Measurements from ENCODE around the gene UBA52. TPM values are rescaled to one million over a fixed set of nuclear protein-coding genes. Genes with fewer than 3 reads are reported as not detected.

The UBA52 gene
- total and polyA plus RNA-seq, 2 donors (not counting 1 experiment from before 2014, with no cell fraction given), result 1,837 to 5,694 TPM

DNA sequence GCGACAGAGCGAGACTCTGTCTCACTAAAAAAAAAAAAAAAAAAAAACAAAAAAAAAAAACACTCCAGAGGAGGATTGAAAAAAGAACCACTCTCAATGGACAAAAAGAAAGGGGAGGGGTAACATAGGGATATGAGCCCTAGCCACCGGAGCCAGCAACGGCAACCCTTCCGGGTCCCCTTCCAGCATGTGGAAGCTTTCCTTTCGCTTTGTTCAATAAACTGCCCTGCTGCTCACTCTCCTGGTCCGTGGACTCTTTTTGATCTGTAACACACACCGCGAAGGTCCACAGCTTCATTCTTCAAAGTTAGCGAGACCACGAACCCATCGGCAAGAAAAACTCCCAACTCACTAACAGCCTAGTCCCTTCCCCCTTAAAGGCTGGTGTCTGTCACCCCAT lies 15.9 kb downstream of the UBA52 start:
- Mint-ChIP-seq H3K27ac (no peak overlapping the region), H3K9me3 (ENCODE audit: insufficient read depth) (no peaks in the 10 kb centered on the region), H3K27me3 (no peaks in the 10 kb centered on the region), H3K4me1 (peaks cover 28% of the 10 kb centered on the region), H3K4me3 (peak overlapping the region; percentile 55)
- Histone ChIP-seq H2AFZ (ENCODE audit: insufficient read depth, low read depth, low read length, poor library complexity, severe bottlenecking) (peak overlapping the region; percentile 89), H3K9me3 (ENCODE audit: control extremely low read depth in 1 of 3, control insufficient read depth in 2 of 3, insufficient read depth in 1 of 3, low read length in 2 of 3) (no peaks in the 10 kb centered on the region), H3K27ac (ENCODE audit: low read length in 2 of 2) (peak overlapping the region; percentile 71 to 73), H3K4me1 (ENCODE audit: control insufficient read depth in 2 of 2, insufficient read depth in 2 of 2, low read length in 2 of 2) (peaks cover 18 to 39% of the 10 kb centered on the region in 2 donors), H3K4me3 (ENCODE audit: control extremely low read depth in 1 of 5, extremely low read depth in 1 of 5, insufficient read depth in 1 of 5, low read depth in 2 of 5, low read length in 4 of 5) (no peak overlapping the region), H3K4me2 (replicated peaks; ENCODE audit: low read depth, low read length, poor library complexity, severe bottlenecking) (peak overlapping the region; percentile 96), H3K9ac (ENCODE audit: low read length) (no peak overlapping the region), H4K20me1 (ENCODE audit: control insufficient read depth, insufficient read depth, low read length, poor library complexity, severe bottlenecking) (peaks cover 10% of the 10 kb centered on the region), H3K27me3 (replicated peaks in 1 of 4; ENCODE audit: control extremely low read depth in 1 of 4, control insufficient read depth in 3 of 4, insufficient read depth in 4 of 4, low read length in 3 of 4) (no peaks in the 10 kb centered on the region), H3K36me3 (replicated peaks in 1 of 2; ENCODE audit: control extremely low read depth in 1 of 2, control insufficient read depth in 1 of 2, extremely low read depth in 1 of 2, insufficient read depth in 2 of 2, low read length in 1 of 2) (peaks cover 0 to 6% of the 10 kb centered on the region in 2 experiments), H3K79me2 (ENCODE audit: control insufficient read depth, insufficient read depth, low read length) (no peaks in the 10 kb centered on the region)
- 89% methylated on average over 10 of the region's 12 CpGs for WGBS (ENCODE audit: insufficient coverage)
- DNase-seq (no peak), ATAC-seq (ENCODE audit: low read depth) (no peak)
- ChIA-PET CTCF (interaction anchor here (0.7 to 3.3 kb wide), 9 partner anchors 16 to 260 kb away, joined by 3 to 32 read pairs (median 3); partner anchors contain the start of gene UBA52), POLR2A (interaction anchor here (0.7 to 3.0 kb wide), 2 partner anchors 16 to 84 kb away, joined by 9 read pairs; partner anchors contain the start of gene UBA52)
- intact Hi-C loops (cut with micrococcal nuclease), result loop anchor here (5.0 kb wide), 1 partner anchor 45 kb away; the partner anchor contains the start of gene FKBP8
- TF ChIP-seq, protein P1, sequence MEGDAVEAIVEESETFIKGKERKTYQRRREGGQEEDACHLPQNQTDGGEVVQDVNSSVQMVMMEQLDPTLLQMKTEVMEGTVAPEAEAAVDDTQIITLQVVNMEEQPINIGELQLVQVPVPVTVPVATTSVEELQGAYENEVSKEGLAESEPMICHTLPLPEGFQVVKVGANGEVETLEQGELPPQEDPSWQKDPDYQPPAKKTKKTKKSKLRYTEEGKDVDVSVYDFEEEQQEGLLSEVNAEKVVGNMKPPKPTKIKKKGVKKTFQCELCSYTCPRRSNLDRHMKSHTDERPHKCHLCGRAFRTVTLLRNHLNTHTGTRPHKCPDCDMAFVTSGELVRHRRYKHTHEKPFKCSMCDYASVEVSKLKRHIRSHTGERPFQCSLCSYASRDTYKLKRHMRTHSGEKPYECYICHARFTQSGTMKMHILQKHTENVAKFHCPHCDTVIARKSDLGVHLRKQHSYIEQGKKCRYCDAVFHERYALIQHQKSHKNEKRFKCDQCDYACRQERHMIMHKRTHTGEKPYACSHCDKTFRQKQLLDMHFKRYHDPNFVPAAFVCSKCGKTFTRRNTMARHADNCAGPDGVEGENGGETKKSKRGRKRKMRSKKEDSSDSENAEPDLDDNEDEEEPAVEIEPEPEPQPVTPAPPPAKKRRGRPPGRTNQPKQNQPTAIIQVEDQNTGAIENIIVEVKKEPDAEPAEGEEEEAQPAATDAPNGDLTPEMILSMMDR (IDR thresholded peaks at IDR 0.05), result no peak
- no peak for TF ChIP-seq EZH2 (IDR thresholded peaks at IDR 0.05; ENCODE audit: borderline replicate concordance, insufficient read depth, low read depth, low read length, poor library complexity, severe bottlenecking)

DNA sequence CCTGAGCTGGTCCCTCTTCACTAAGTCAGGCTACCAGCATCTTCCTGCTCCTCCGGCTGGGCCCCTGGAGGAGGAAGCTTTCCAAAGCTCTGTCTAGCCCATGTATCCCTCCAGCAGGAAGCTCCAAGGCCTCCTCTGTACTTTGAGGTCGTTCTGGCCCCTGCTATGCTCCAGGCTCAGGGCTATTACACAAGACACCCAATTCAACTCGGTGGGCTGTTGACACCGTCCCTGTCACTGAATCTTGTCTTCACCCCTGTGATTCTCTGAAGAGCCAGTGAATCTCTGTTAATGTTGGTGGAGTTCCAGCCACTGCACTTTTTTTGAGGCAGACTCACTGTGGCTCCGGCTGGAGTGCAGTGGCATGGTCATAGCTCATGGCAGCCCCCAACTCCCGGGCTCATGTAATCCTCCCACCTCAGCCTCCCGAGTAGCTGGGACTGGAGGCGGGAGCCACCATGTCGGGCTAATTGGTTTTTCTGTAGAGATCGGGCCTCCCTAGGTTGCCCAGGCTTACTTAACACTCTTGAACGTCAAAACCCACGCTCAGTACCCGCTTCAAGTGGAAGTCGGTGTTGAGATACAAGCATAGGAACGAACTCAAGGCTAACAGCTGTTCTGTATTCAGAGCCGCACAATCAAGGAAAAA lies 16.4 kb downstream of the UBA52 start:
- Histone ChIP-seq H4K20me1 (ENCODE audit: control insufficient read depth, insufficient read depth, low read length, poor library complexity, severe bottlenecking) (peaks cover 10% of the 10 kb centered on the region), H3K9ac (ENCODE audit: low read length) (peak overlapping the region; percentile 73), H3K9me3 (ENCODE audit: control extremely low read depth in 1 of 3, control insufficient read depth in 2 of 3, insufficient read depth in 1 of 3, low read length in 2 of 3) (no peaks in the 10 kb centered on the region), H2AFZ (ENCODE audit: insufficient read depth, low read depth, low read length, poor library complexity, severe bottlenecking) (peak overlapping the region; percentile 89), H3K4me3 (ENCODE audit: control extremely low read depth in 1 of 5, extremely low read depth in 1 of 5, insufficient read depth in 1 of 5, low read depth in 2 of 5, low read length in 4 of 5) (peak overlapping the region; percentile 46 to 92 (median 77)), H3K4me2 (replicated peaks; ENCODE audit: low read depth, low read length, poor library complexity, severe bottlenecking) (peak overlapping the region; percentile 96), H3K27me3 (replicated peaks in 1 of 4; ENCODE audit: control extremely low read depth in 1 of 4, control insufficient read depth in 3 of 4, insufficient read depth in 4 of 4, low read length in 3 of 4) (no peaks in the 10 kb centered on the region), H3K79me2 (ENCODE audit: control insufficient read depth, insufficient read depth, low read length) (no peaks in the 10 kb centered on the region), H3K4me1 (ENCODE audit: control insufficient read depth in 2 of 2, insufficient read depth in 2 of 2, low read length in 2 of 2) (peaks cover 18 to 39% of the 10 kb centered on the region in 2 donors), H3K36me3 (replicated peaks in 1 of 2; ENCODE audit: control extremely low read depth in 1 of 2, control insufficient read depth in 1 of 2, extremely low read depth in 1 of 2, insufficient read depth in 2 of 2, low read length in 1 of 2) (peaks cover 0 to 6% of the 10 kb centered on the region in 2 experiments), H3K27ac (ENCODE audit: low read length in 2 of 2) (peak overlapping the region; percentile 71 to 73)
- intact Hi-C loops (cut with micrococcal nuclease), result loop anchor here (1.0 to 5.0 kb wide), 4 partner anchors 17 to 331 kb away; partner anchors contain the start of genes COPE, DDX49, FKBP8 and UBA52
- Mint-ChIP-seq H3K9me3 (ENCODE audit: insufficient read depth) (no peaks in the 10 kb centered on the region), H3K27ac (peak overlapping the region; percentile 64), H3K4me3 (peak overlapping the region; percentile 76), H3K27me3 (no peaks in the 10 kb centered on the region), H3K4me1 (peaks cover 28% of the 10 kb centered on the region)
- ATAC-seq (ENCODE audit: low read depth) (no peak), DNase-seq (peak; percentile 35)
- 17% methylated on average over 9 of the region's 16 CpGs for WGBS (ENCODE audit: insufficient coverage)
- ChIA-PET POLR2A (interaction anchor here (0.7 to 3.0 kb wide), 7 partner anchors 17 to 331 kb away, joined by 3 to 12 read pairs (median 7); partner anchors contain the start of genes COPE, DDX49, KXD1 and UBA52), CTCF (interaction anchor here (0.7 to 3.3 kb wide), 15 partner anchors 7 to 332 kb away, joined by 3 to 32 read pairs (median 4); partner anchors contain the start of genes COPE, DDX49 and UBA52)
- TF ChIP-seq EZH2 (IDR thresholded peaks at IDR 0.05; ENCODE audit: borderline replicate concordance, insufficient read depth, low read depth, low read length, poor library complexity, severe bottlenecking), result no peak
- TF ChIP-seq, protein P1 (IDR thresholded peaks at IDR 0.05), result no peak

All from B cell (primary cell).